GM19240 (cell line): ENCODE data around the gene POMT1.
"Not testable (repeated sequence)": the region's sequence is repeated elsewhere in the genome, so short reads cannot be mapped to it uniquely, and the experiment has no call there.

Experiments
- DNase-seq: peaks from one replicate; pipeline ENCODE4 v3.0.0; 2011; ENCODE audit warnings: low spot score; ENCODE audit not compliant: insufficient read length

The POMT1 gene

DNA sequence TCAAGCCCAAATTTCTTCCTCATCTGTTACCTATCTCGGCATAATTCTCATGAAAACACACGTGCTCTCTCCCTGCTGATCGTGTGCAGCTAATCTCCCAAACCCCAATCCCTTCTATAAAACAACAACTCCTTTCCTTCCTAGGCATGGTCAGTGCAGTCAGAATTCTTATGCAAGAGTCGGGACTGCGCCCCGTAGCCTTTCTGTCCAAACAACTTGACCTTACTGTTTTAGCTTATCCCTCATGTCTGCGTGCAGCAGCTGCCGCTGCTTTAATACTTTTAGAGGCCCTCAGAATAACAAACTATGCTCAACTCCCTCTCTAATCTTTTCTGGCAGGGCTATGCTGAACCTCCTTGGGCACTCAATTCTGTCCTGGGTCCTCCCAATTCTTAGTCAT, 47.7 kb downstream of the POMT1 start:
- not testable (repeated sequence) for DNase-seq

DNA sequence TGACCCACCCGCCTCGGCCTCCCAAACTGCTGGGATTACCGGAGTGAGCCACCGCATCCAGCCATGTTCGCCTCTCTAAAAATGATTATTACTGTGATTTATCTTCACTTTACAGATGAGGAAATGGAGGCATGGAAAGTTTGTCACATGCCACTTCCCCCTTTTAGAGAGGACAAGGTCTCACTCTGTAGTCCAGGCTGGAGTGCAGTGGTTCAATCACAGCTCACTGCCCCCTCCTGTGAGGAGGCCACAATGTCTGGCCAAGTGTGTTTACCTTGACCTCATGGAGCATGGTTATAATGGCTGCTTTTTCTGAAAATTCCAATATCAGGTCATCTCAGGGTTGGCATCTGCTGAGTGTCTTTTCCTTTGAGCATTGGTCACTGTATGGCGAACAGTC, 49.3 kb downstream of the POMT1 start:
- no peak for DNase-seq

DNA sequence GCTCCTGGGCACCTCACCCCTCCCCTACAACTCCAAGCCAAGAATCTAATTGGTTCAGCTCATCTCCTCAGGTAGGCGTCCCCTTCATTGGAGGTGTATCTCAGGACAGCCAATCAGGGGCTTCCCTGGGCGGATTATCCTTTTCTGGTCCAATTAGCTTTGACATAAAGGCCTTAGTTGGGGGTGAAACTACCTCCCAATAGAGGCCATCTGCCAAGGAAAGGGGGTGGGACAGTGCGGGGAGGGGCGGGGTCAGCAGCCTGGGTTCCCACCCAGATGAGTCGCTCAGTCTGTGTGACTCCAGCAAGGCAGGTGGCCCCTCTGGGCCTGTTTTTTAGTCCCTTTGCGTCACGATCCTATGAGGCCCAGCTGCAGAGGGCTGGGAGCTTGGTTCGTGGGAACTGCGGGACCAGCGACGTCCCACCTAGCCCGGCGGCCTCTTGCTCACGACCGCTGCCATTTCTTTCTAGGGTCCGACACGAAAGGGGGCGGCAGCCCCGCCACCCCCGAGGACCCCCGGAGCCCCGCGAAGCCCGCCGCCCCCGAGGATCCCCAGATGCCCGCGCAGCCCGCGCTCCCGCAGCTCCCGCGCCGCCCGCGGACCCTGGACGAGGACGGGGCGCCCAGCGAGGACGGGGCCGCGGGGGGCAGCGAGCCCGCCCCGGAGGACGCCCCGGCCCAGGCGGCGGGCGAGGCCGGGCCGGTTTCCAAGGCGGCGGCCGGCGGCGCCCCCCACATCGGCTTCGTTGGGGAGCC, 51.5 kb downstream of the POMT1 start:
- no peak for DNase-seq

DNA sequence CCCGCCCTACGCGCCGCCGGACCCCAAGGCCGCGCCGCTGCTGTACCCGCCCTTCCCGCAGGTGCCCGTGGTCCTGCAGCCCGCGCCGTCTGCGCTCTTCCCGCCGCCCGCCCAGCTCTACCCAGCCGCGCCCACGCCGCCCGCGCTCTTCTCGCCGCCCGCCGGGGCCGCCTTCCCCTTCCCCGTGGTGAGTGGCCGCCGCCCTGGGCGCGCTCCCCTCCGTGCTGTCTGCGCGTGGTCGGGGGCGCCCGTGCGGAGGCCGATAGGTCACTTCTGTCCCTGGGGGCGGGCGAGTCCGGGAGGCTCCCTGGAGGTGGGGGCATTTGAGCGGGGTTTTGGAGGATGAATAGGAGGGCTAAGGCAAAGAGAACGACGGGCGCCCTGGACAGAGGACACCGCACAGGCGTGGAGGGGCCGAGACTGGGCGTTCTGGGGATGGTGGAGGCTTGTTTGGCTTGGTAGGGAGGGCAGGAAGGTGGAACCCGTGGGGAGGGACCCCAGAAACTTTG, 52.2 kb downstream of the POMT1 start:
- no peak for DNase-seq

DNA sequence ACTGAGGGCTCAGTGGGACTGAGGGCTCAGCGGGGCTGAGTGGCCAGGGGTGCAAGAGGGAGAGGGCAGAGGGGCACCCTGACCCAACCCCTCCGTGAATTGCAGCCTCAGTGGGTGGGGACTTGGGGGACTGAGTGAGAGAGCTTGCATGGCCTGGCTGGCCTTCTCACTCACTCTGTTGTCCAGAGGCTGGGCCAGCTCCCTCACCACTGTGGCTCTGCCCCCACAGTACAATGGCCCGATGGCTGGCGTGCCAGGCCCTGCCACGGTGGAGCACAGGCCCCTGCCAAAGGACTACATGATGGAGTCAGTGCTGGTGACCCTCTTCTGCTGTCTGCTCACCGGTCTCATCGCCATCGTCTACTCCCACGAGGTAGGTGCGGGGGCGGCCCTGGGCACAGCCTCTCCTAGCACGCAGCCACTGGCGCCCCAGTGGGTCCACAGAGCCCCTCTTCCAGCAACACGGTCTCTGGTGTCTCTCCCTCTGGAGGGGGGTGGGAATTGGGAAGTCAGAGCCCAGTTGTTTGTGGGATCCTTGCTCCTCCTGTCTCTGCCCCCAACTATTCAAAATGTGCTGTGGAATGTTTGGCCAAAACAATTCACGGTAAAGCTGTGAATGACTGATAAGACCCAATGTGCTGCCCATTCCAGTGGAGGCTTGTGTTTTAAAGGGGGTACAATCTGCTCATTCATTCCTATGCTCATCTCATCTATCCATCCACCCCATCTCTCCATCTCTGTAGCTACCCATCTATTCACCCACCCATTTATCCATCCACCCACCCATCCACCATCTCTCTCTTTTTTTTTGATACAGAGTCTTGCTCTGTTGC, 53.3 kb downstream of the POMT1 start:
- no peak for DNase-seq

DNA sequence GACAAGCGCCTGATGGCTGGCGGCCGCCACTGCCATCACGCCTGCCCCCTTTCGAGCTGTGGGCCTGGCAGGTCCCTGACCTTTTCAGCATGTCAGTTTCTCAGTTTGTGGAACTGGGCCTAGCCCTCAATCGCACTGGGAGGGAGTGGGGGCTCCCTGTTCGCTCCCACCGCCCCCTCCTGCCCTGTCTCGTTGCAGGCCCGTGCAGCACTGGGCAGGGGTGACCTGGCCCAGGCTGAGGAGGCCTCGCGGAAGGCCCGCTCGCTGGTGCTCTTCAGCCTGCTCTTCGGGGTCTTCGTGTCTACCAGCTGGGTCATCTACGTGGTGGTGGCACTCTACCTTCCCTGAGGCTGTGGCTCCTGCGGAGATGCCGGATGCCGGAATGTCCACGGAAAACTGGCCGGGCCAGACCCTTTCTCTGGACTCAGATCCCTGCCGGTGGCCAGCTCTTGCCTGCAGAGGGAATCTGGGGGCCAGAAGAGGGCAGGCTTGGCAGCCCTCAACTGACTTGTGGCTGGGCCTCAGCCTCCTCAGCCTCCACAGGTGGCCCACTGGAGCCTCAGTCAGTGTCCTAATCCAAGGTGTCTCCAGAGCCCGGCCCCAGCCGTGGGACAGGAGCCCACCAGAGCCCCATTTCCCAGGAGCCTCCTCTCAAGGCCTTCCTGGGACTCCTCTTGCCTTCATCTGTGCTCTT, 55.3 kb downstream of the POMT1 start:
- no peak for DNase-seq

DNA sequence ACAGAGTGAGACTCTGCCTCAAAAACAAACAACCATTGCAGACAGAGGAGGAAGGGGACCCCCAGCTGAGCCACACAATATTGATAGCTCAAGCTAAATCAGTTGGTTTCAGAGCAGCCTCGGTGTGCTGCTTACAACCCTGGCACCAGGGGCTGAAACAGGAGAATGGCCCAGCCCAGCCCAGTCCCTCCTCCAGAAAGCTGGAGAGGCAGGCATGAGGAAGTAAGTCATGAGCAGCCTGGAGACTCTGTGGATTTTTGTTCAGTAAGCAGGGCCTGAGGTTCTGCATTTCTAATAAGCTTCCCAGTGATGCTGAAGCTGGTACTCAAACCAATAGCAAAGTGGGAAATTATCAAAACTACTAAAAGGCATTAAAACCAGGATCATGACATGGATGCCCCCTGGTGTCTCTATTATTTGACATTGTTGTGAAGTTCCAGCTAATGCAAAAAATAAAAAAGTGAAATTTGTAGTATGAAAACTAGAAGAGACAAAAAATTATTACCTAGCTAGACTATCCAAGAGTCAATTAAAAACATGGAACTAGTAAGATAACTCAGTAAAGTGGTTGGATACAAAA, 56.8 kb downstream of the POMT1 start:
- DNase-seq, result no peak

DNA sequence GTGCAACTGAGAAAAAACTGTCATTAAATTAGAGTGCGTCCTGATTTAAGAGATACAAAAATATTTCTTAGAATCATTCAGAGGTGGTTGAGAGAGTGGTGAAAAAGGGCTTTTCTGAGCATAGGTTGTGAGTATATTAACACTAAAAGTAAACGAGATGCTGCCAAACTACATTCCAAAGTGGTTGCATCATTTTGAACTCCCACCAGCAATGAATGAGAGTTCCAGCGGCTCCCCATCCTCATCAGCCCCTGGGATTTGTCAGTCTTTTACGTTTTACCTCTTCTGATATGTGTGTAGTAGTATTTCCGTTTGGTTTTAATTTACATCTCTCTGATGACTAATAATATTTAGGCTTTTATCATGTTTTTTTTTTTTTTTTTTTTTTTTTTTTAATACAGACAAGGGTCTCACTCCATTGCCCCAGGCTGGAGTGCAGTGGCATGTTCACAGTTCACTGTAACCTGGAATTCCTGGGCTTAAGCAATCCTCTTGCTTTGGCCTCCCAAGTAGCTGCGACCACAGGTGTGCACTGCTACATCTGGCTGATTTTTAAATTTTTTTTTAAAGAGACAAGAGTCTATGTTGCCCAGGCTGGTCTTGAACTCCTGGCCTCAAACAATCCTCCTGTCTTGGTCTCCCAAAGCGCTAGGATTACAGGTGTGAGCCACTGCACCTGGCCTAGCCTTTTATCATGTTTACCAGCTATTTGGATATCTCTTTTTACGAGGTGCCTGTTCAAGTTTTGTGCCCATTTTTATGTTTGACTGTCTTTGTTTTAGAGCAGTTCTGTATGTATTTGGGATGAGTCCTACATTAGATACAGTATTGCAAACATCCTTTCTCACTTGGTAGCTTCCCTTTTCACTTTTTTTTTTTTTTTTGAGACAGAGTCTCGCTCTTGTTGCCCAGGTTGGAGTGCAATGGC, 59.6 kb downstream of the POMT1 start:
- DNase-seq, result no peak

DNA sequence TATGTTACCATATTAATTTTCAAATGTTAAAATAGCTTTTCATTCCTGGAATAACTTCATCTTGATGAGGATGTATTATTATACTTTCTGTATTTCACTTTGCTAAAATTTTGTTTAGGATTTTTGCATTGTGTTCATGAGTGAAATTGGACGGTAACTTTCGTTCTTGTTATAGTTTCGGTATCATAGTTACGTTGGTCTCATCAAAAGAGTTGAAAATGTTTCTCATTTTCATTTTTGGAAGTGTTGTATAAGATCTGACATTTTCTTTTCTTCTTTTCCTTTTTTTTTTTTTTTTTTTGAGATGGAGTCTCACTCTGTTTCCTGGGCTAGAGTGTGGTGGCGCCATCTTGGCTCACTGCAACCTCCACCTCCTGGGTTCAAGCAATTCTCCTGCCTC, 62.7 kb downstream of the POMT1 start:
- no peak for DNase-seq

DNA sequence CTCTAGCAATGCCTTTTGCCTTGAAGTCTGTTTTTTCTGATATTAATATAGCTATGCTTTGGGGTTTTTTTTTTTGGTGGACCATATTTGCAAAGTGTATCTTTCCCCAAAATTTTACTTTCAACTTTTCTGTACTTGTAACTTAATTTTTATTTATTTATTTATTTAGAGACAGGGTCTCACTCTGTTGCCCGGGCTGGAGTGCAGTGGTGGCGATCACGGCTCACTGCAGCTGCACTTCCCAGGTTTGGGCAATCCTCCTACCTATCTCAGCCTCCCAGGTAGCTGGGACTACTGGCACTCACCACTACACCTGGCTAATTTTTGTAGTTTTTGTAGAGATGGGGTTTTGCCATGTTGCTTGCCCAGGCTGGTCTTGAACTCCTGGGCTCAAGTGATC, 63.4 kb downstream of the POMT1 start:
- DNase-seq, result no peak

DNA sequence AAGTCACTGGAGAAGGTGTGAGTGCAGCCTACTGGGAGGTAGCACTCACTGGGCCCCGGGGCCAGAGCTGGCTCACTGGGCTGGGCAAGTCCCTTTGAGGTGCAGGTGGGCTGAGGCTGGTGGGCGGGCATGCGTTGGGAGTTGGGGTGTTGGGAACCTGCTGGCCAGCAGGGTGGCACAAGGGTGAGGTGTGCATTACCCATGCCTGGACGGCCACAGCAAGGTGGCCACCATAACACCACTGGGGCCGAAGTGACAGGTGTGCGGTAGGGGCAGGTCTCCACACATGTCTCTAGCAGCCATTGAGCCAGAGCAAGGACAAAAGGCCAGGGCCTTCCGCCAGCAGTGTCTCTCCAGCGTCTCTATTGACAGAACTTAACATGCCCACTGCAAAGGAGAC, 65.2 kb downstream of the POMT1 start:
- no peak for DNase-seq
